Right lung (tissue), 10 donors: Measurements from ENCODE around the gene ALG2. TPM values are rescaled to one million over a fixed set of nuclear protein-coding genes. Genes with fewer than 3 reads are reported as not detected.

ENCODE experiments used
- DNase-seq, 2 donors: peaks; one replicate each; pipeline ENCODE4 v3.0.0-alpha.2; 2013
- long read RNA-seq, 8 donors: transcript quantifications; one replicate each; lab custom pipeline, GENCODE V29; 2026
- polyA plus RNA-seq, 5 donors: library from polyadenylated mRNA; unstranded; fragments of 120-200 nt; gene quantifications; one replicate each; pipeline versions ENCODE4 v1.2.1 to v1.2.3, GENCODE V29; 2013; ENCODE audit warnings: inconsistent platforms in 1 of 5, low replicate concordance in 1 of 5; ENCODE audit not compliant: insufficient read length in 5 of 5, insufficient read depth in 1 of 5

Gene ALG2, protein sequence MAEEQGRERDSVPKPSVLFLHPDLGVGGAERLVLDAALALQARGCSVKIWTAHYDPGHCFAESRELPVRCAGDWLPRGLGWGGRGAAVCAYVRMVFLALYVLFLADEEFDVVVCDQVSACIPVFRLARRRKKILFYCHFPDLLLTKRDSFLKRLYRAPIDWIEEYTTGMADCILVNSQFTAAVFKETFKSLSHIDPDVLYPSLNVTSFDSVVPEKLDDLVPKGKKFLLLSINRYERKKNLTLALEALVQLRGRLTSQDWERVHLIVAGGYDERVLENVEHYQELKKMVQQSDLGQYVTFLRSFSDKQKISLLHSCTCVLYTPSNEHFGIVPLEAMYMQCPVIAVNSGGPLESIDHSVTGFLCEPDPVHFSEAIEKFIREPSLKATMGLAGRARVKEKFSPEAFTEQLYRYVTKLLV
- 10 to 100 TPM; 29.1 to 41.4 (median 33.7) TPM for polyA plus RNA-seq
- long read RNA-seq, donor 1, transcript ALG2-203 (2 exons, 1,880 nt) = major isoform, 17 of 19 reads
- long read RNA-seq, donor 1, partial matches to known transcripts = 0 of 19 reads
- long read RNA-seq, donor 1, other reads (novel, unspliced or antisense) = 0 of 19 reads
- long read RNA-seq, donor 2, transcript ALG2-203 (2 exons, 1,880 nt) = major isoform, 12 of 13 reads
- long read RNA-seq, donor 2, partial matches to known transcripts = 0 of 13 reads
- long read RNA-seq, donor 2, other reads (novel, unspliced or antisense) = 0 of 13 reads
- long read RNA-seq, donor 3, transcript ALG2-203 (2 exons, 1,880 nt) = major isoform, 12 of 23 reads
- long read RNA-seq, donor 3, partial matches to known transcripts = 10 of 23 reads
- long read RNA-seq, donor 3, other reads (novel, unspliced or antisense) = 0 of 23 reads
- long read RNA-seq, donor 4, transcript ALG2-203 (2 exons, 1,880 nt) = major isoform, 7 of 363 reads
- long read RNA-seq, donor 4, partial matches to known transcripts = 75 of 363 reads
- long read RNA-seq, donor 4, other reads (novel, unspliced or antisense) = 281 of 363 reads
- long read RNA-seq, donor 5, transcript ALG2-203 (2 exons, 1,880 nt) = major isoform, 37 of 864 reads
- long read RNA-seq, donor 5, partial matches to known transcripts = 177 of 864 reads
- long read RNA-seq, donor 5, other reads (novel, unspliced or antisense) = 649 of 864 reads
- long read RNA-seq, donor 6, transcript ALG2-203 (2 exons, 1,880 nt) = major isoform, 25 of 35 reads
- long read RNA-seq, donor 6, partial matches to known transcripts = 5 of 35 reads
- long read RNA-seq, donor 6, other reads (novel, unspliced or antisense) = 0 of 35 reads
- long read RNA-seq, donor 7, transcript ALG2-203 (2 exons, 1,880 nt) = major isoform, 12 of 869 reads
- long read RNA-seq, donor 7, partial matches to known transcripts = 185 of 869 reads
- long read RNA-seq, donor 7, other reads (novel, unspliced or antisense) = 669 of 869 reads
- long read RNA-seq, donor 8, partial matches to known transcripts = 0 of 5 reads
- long read RNA-seq, donor 8, other reads (novel, unspliced or antisense) = 0 of 5 reads

DNA sequence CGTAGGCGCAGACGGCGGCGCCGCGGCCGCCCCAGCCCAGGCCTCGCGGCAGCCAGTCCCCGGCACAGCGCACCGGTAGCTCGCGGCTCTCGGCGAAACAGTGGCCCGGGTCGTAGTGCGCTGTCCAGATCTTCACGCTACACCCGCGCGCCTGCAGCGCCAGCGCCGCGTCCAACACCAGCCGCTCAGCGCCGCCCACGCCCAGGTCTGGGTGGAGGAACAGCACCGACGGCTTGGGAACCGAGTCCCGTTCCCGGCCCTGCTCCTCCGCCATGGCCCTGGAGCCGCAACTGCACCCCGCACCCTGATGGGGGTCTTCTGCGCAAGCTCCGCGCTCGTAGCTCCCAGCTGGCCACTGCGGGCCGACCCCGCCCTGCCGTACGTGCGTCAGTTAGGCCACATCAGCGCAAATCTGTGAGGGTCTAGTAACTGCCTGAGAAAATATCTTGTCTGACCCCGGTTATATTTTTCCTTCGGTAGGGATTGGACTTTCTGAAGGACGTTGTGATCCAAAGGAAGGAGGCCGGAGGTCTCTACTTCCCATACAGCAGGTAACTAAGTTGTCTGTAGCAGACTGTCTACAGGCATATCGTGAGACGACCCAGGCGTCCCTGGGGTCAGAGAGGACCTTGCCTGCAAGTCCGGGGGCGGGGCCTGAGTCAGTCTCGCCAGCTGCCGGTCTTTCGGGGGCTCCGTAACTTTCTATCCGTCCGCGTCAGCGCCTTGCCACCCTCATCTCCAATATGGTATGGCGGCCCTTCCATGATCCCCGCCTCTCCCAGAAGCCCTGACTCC, at the start of gene ALG2, which contains the start of gene SEC61B:
TSS of gene ALG2 (minus strand) at position 322 of the 795 bp plus-strand sequence. CDS start at position 274, 48 bp downstream.
TSS of gene SEC61B (plus strand) at position 662 of the 795 bp plus-strand sequence. CDS start at position 744, 82 bp downstream.
- DNase-seq = peak; percentile 96 to 97

DNA sequence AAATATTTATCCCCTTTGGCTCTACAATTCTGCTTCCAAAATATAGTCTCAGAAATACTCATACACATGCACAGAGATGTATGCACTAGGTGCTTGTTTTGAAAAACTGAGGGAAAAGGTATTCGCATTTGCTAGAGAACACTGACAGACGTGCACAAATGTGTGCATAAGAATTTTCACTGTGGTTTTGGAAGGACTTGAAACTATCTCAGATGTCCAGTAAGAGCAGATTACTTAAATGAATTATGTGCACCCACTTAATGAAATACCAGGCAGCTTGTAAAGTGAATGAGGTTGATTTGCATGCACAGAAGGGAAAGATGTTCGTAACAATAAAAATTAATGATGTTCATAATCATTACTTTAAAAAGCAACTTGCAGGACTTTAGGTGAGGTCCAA, 48.7 kb upstream of the ALG2 start:
- no peak for DNase-seq

DNA sequence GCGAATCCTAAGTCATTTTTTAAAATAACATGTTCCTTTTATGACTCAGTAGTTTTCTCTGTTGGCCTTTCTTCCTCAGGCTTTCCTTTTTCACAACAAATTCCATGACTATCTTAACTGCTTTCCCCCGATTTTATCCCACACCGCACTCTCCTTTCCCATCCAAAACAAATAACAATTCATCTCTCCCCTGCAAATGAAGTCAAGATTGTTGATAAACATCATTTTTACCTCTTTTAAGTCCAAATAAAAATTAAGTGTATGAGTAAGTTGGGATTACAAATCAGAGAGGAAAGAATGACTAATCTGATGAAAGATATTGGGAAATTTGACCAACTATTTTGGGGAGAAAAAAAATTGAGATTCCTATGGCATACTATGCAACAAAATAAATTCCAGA, 47.7 kb upstream of the ALG2 start:
- DNase-seq = no peak

DNA sequence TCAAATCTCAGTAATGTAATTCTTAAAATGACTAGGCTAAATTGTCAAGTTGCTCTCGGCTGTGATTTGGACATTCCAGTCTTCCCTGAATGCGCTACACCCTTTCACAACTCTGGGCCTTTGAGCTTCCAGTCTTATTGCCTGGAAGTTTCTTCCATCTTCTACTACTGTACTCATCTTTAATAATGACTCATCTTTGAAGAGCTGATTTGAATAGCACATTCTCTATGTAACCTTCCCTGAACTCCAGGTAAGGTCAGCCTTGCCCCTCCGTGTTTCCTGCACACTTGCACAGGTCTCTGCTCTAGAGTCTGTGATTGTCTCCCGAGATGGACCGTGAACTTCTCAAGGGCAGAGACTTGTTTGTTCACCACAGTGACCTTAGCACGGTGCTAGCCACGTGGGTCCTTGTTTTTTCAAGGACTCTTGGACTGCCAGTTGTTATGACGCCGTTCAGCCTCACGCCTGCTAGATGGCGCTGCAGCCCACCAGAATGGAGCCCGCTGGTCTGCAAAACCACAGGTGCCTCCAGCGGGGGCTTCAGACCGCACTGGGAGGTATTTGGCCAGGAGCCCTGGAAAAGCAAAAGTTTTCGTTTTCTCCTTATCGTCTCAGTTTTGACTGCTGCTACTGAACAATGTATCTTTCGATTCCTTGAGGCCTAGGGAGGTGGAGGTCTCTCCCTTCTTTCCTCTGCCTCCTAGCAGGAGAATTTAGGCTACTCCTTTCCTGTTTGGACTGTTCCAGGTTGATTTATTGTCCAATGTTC, 44.7 kb upstream of the ALG2 start:
- peak; percentile 31 to 54 for DNase-seq

DNA sequence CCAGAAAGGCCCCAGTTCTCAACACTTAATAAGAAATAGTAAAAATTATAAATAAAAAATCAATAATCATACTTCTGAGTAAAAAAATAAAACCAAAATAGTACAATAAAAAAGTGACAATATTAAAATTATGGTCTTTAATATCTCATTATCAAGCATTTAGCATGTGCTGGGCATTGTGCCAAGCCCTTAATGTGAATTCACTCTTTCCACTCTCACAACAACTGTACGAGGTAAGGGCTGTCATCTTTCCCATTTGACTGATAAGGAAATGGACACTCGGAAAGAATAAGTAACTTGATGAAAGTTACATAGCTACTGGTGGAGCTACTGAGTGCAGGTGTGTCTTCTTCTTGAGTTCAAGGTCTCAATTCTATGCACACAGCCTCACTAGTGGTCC, 43.9 kb upstream of the ALG2 start:
- DNase-seq = no peak

DNA sequence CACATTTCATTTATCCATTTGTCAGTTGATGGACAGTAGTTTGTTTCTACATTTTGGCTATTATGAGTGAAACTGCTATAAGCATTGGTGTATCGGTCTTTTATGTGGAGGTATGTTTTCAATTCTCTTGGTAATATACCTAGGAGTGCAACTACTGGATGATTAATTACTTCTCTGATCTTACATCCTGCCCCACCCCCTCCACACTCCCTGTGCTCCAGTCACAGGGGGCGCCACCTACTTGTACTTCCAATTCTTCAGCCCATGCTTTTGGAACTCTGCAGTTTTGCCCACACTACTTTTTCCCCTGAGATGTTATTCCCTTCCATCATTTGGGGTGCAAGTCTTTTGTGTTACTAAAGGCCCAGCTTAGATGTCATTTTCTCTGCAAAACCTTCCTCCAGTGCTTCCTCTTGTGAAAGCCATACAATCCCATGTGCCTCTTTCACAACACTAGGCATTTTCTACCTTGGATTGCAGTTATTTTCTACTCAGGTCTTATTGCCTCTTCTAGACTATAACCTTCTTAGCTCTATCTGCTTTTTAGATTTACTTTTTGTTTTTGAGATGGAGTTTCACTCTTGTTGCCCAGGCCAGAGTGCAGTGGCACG, 42.4 kb upstream of the ALG2 start:
- DNase-seq = no peak

DNA sequence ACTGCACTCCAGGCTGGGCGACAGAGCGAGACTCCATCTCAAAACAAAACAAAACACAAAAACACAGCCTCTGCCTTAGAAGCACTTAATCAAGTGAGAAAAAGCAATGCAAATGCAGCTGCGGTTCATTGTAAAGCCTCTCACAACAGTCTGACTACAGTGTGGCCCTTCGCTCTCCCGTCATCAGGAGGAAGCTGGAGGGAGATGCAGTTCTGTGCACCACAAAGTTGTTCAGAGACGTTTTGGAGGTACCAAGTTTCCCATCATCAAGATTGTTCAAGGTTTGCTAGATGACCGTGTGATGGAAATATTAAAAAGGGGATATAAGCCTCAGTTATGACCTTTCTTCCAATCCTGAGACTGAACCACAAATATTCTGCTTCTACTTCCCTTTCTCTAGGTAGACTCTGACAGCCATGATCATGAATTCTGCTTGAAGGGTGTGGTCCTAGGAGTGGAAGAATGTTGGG, 41.2 kb upstream of the ALG2 start:
- no peak for DNase-seq

DNA sequence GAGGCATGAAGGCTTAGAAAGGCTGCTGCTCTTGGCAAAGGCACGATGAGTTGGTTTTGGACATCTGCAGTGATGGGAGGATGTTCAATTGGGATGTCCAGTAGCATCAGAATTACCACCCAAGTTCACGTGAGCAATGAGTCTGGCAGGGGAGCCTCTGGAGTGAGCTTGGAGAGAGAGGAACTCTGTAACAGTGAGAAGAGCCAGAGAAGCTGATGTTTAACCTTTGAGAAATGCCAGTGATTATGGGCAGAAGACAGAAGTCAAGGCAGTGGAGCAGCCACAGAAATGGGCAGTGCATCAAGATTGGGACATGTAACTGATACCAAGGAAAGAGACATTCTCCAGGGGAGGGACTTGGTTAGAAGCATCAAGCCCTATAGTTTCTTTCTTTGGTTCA, 40.2 kb upstream of the ALG2 start:
- no peak for DNase-seq

DNA sequence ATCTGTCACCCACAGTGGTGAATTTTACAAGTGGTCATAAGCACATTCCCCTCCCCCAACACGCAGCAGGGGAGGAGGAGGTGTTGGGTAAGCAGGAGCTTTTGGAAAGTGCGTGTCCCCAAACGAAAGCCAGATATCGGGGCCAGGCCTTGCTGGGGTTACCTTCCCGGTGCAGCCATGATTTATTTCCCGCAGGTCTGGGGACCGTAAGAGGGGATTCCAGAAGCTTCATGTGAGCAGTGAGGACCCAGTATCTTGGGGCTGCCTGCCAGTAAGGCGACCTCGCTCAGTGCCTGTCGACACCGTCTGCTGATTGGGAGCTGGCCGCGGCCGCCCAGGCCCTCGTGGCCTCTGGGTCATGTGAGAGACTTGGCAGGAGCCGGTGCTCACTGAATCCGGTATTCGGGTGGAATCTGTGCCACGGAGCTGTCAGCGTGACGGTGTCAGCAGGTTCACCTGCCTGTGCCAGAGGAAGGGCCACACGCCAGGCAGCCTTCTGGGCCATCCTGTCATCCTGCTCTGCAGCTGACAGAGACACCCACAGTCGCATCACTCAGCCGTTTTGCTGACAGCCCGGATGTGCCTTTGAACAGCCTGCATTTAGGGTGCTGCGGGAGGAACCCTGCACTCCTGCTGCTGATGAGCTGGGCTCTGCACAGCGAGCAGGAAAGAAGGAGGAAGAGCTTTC, 37.6 kb upstream of the ALG2 start:
- DNase-seq = peak; percentile 35 to 46

DNA sequence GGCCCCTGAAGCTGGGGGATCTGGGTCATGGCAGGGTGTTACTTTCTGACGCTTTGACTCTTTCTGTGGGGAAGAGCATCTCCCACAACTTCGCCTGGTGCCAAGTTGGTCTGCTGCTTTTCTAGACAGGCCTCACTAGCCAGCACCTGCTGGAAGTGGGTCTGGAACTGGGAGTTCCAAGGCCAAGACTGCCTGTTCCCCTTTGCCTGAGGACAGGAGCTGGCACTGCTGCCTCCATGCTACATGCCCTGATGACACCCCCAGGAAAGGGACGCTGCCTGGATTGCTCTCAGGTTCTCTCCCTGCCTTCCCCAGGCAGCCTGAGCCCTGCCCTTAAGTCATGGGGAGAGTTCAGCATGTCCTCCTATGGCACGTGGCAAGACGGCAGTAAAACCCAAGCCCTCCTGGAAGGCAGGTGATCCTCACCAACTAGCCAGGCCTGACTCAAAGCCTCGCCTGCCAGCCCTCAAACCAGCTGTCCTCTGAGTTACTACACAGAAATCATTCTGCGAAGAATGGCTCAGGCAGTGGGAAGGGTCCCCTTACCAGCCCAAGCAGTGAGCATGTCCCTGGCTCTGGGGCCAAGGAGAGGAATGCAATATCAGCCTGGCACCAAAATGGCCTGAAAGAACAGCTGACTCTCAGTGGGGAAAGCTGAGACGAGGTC, 36.1 kb upstream of the ALG2 start:
- no peak for DNase-seq

DNA sequence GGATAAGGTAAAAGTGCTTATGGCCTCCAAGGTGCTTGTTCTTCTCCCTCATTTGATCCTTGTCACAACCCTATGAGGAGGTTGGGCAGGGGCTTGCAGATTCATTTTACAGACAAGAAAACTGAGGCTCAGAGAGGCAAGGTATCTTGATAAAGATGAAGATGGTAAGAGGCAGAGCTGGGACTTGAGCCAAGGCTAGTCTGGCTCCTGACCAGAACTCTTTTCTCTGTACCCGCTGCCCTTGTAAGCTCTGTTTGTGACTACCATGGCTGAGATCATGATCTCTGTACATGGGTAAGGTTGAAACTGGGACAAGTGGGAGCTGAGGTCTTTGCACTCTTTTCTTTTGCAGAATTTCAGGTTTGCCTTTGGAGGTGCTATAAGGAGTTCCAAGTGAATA, 33.9 kb upstream of the ALG2 start:
- DNase-seq = no peak

DNA sequence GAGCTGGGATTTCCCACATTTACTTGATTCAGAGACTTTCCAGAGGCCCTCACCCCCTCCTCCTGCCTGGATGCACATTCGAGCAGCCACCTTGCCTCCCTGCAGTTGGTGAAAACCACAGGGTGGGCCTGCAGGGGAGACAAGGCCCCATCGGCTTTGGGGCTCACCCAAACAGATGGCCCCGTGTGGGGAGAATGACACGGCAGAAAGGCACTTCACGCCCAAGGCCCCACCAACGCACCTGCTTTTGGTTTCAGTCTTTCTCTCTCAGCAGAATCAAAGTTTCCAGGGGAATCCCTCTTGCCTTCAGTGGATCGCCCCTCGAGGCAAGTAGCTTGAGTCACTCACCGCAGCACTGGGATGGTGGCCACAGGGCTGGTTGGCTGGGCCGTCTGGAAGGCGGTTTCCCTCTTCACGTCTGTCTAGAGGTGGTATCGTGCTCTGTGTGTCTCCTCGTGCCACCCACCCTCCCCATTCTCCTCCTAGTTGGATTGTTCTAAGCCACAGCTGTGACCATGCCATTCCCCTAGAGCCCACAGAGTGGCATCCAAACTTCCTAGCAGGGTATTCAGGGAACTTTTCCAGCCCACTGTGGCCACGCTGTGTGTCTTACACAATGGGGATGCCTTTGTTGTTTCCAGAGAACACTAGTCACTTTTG, 32.2 kb upstream of the ALG2 start:
- DNase-seq = no peak

DNA sequence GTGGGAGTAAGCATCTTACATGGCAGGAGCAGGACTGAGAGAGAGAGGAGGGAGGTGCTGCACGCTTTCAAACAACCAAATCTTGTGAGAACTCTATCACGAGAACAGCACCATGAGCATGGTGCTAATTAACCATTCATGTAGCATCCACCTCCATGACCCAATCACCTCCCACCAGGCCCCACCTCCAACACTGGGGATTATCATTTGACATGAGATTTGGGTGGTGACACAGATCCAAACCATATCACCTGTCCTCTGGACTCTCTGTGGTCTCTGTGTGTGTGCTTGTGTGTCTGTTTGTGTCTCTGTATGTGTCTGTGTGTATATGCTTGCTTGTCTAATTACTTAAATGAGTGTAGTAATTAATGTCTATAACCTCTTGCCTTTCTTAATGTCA, 31.4 kb upstream of the ALG2 start:
- no peak for DNase-seq

DNA sequence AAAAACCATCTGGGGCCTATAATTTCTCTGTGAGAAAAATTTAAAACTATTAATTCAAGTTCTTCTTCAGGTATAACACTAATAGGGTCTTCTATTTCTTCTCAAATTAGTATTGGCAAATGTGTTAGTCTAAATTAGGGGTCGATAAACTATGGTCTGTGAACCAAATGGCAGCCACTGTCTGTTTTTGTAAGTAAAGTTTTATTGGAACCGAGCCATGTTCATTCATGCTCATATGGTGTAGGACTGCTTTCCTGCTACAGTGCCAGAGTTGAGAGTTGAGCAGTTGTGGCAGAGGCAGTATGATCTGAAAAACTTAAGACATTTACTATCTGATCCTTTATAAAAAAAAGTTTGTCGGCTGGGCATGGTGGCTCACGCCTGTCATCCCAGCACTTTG, 29.4 kb upstream of the ALG2 start:
- DNase-seq = no peak

DNA sequence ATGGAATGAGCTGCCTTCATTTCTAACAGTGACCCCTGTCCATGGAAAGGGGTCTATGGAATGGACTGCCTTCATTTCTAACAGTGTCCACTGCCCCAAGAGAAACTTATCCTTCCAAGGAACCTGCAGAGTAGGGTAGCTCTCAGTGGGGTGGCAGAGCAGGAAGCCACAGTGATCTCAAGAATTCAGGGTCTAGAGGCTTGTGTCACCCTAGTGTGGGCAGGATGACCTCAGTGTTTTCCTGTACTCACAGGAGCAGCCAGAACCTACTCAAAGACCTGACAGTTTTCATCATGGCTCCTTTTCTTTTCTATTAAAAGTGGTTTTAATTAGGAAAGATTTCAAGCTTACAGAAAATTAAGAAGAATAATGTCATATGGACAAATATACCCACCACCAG, 27.9 kb upstream of the ALG2 start:
- no peak for DNase-seq

DNA sequence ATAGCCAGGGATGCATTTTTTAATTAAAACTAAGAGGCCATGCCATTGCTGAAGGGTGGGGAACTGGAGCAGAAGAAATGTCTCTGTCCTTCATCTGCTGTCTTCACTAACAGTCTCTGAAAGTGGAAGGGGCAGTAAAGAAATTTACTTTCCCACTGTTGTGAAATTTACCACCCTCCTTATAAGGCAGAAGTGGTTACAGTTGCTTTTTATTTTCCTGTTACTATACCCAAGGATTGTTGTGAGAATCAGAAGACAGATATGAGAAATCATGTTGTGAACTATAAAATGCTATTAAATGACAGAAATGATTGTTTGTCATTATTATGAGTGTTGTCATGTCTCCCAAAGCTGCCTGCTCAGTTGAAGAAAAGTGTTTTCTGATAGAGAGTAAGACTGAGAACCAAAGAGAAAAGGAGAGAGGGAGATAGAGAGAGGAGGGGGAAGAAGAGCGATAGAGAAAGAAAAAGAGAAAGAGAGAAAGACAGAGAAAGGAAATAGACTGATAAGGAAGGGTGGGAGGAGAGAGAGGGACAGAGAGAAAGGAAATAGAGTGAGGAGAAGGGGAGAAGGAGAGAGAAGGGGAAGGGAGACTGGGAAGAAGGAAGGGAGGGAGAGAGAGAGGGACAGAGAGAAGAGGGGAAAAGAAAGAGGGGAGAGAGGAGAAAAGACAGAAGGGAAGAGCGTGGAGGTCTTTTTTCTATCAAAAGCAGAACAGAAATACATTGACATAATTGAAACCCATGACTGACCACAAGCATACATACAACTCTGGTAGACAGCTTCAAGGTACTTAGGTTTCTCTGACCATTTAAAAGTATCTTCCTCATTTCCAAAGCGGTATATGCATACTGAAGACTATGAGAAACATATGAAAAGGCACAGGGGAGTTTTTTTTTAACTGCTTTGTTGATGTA, 22.9 kb upstream of the ALG2 start:
- DNase-seq = no peak
